DMS 273 treated with DMSO at 0.1 percent for 48 hours (cell line): ENCODE results near the gene ABHD17B.
"Not testable (repeated sequence)": the region's sequence is repeated elsewhere in the genome, so short reads cannot be mapped to it uniquely, and the experiment has no call there.

Experiments used
- DNase-seq: peaks from one replicate; lab custom pipeline; 2025; lab: John Stamatoyannopoulos, UW

The ABHD17B gene

GRCh38 chr9:71915495-71915894, 4.5 kb upstream of the ABHD17B start:
- DNase-seq: no peak

- DNase-seq: no peak
These were observed 929 bp upstream of the ABHD17B start for GRCh38 chr9:71911908-71912335.

- DNase-seq: no peak
These were observed 338 bp downstream of the ABHD17B start for GRCh38 chr9:71910650-71911060.

- DNase-seq: peak; percentile 14
These were observed 925 bp downstream of the ABHD17B start for GRCh38 chr9:71909887-71910649.

GRCh38 chr9:71908825-71909224, 2.2 kb downstream of the ABHD17B start:
- no peak for DNase-seq

- DNase-seq: no peak
These were observed 6.9 kb downstream of the ABHD17B start for GRCh38 chr9:71904076-71904475.

GRCh38 chr9:71901695-71902597, 9.0 kb downstream of the ABHD17B start:
- DNase-seq: no peak

GRCh38 chr9:71898756-71899155, 12.2 kb downstream of the ABHD17B start:
- DNase-seq: not testable (repeated sequence)

- DNase-seq: no peak
These were observed 13.4 kb downstream of the ABHD17B start for GRCh38 chr9:71897577-71897976.

- DNase-seq: no peak
These were observed 14.2 kb downstream of the ABHD17B start for GRCh38 chr9:71896761-71897160.

GRCh38 chr9:71895955-71896354, 15.0 kb downstream of the ABHD17B start:
- DNase-seq: no peak

GRCh38 chr9:71895117-71895516, 15.9 kb downstream of the ABHD17B start:
- DNase-seq: no peak

GRCh38 chr9:71891557-71892189, 19.3 kb downstream of the ABHD17B start:
- DNase-seq: no peak

- DNase-seq: no peak
These were observed 20.8 kb downstream of the ABHD17B start for GRCh38 chr9:71890042-71890679.

GRCh38 chr9:71887362-71887761, 23.6 kb downstream of the ABHD17B start:
- DNase-seq: no peak

- DNase-seq: no peak
These were observed 24.5 kb downstream of the ABHD17B start for GRCh38 chr9:71886541-71886940.

GRCh38 chr9:71886015-71886414, 25.0 kb downstream of the ABHD17B start:
- DNase-seq: no peak

GRCh38 chr9:71885467-71885866, 25.5 kb downstream of the ABHD17B start:
- DNase-seq: no peak

- DNase-seq: no peak
These were observed 27.0 kb downstream of the ABHD17B start for GRCh38 chr9:71884005-71884404.

- DNase-seq: no peak
These were observed 31.3 kb downstream of the ABHD17B start for GRCh38 chr9:71879644-71880174.

- no peak for DNase-seq
These were observed 32.4 kb downstream of the ABHD17B start for GRCh38 chr9:71878327-71879274.
